IMR-90 (cell line): ENCODE data around the gene ANKRD16. TPM values are rescaled to one million over a fixed set of nuclear protein-coding genes. Genes with fewer than 3 reads are reported as not detected.

Source experiments
- ATAC-seq: fragments of 200-7000 bp; cut with Tn5 transposase; 2 replicates; pipeline ENCODE4 v1.9.1; 2020; ENCODE audit warnings: low read depth, mild to moderate bottlenecking, moderate library complexity
- BruUV-seq: library from RNA; stranded (reverse); fragments of 400-500 nt; replicated peaks from 2 replicates; lab custom pipeline; 2021; lab: Mats Ljungman, UMichigan
- CTCF ChIA-PET: fragments of 300-600 bp; formaldehyde crosslinking; extraction: SDS; loops from one replicate; lab custom pipeline; 2021; ENCODE audit warnings: antibody characterized with exemption; lab: Yijun Ruan, JAX
- POLR2A ChIA-PET: fragments of 300-600 bp; sonication (Branson Sonifier 250); formaldehyde crosslinking; loops from one replicate; lab custom pipeline; 2022; ENCODE audit warnings: antibody characterized with exemption; ENCODE audit not compliant: unreplicated experiment; lab: Charles Lee
- DNase-seq: peaks from one replicate; pipeline ENCODE4 v3.0.0; 2013
- H2AFZ ChIP-seq: replicated peaks from 2 replicates; pipeline ENCODE3; 2013; ENCODE audit warnings: low read length, mild to moderate bottlenecking; ENCODE audit not compliant: poor library complexity
- H2AK5ac ChIP-seq: 2 replicates; pipeline ENCODE4 v1.6.1; 2013; ENCODE audit warnings: low read depth, low read length, inconsistent platforms
- H2AK9ac ChIP-seq: replicated peaks from 2 replicates; pipeline ENCODE3; 2013; ENCODE audit warnings: mild to moderate bottlenecking, low read depth, low read length, moderate library complexity; ENCODE audit not compliant: poor library complexity
- H2BK120ac ChIP-seq: 2 replicates; pipeline ENCODE4 v1.6.1; 2013; ENCODE audit warnings: low read depth, low read length, inconsistent platforms
- H2BK15ac ChIP-seq: 3 replicates; pipeline ENCODE4 v1.6.1; 2013; ENCODE audit warnings: low read depth, low read length, inconsistent platforms
- H2BK20ac ChIP-seq: 2 replicates; pipeline ENCODE4 v1.6.1; 2013; ENCODE audit warnings: low read depth, mild to moderate bottlenecking, inconsistent platforms, low read length, moderate library complexity
- H2BK5ac ChIP-seq: 2 replicates; pipeline ENCODE4 v1.6.1; 2013; ENCODE audit warnings: mild to moderate bottlenecking, low read depth, low read length, inconsistent platforms; ENCODE audit not compliant: poor library complexity, severe bottlenecking
- H3K14ac ChIP-seq: replicated peaks from 2 replicates; pipeline ENCODE4 v1.6.1; 2013; ENCODE audit warnings: low read depth, low read length, inconsistent platforms
- H3K18ac ChIP-seq: 2 replicates; pipeline ENCODE4 v1.6.1; 2013; ENCODE audit warnings: low read depth, low read length, control low read depth
- H3K23ac ChIP-seq: 2 replicates; pipeline ENCODE4 v1.6.1; 2013; ENCODE audit warnings: low read depth, low read length, inconsistent platforms
- H3K27ac ChIP-seq: 2 replicates; pipeline ENCODE4 v1.5.1; 2013; ENCODE audit warnings: mild to moderate bottlenecking, control low read depth, low read length; ENCODE audit not compliant: insufficient read depth
- H3K27me3 ChIP-seq: 2 replicates; pipeline ENCODE4 v1.6.1; 2013; ENCODE audit warnings: low read length; ENCODE audit not compliant: control insufficient read depth, insufficient read depth
- H3K36me3 ChIP-seq: 2 replicates; pipeline ENCODE4 v1.6.1; 2013; ENCODE audit warnings: low read length, mixed read lengths; ENCODE audit not compliant: control insufficient read depth, insufficient read depth
- H3K4ac ChIP-seq: 2 replicates; pipeline ENCODE4 v1.6.1; 2013; ENCODE audit warnings: low read depth, low read length, inconsistent platforms
- H3K4me1 ChIP-seq: 2 replicates; pipeline ENCODE4 v1.6.1; 2013; ENCODE audit warnings: low read length, mixed read lengths; ENCODE audit not compliant: control insufficient read depth, insufficient read depth
- H3K4me2 ChIP-seq: 2 replicates; pipeline ENCODE4 v1.6.1; 2013; ENCODE audit warnings: low read depth, mild to moderate bottlenecking, control low read depth, low read length, moderate library complexity
- H3K4me3 ChIP-seq: 2 replicates; pipeline ENCODE4 v1.5.1; 2013; ENCODE audit warnings: low read depth, mild to moderate bottlenecking, control low read depth, low read length, moderate library complexity; ENCODE audit not compliant: insufficient read depth
- H3K56ac ChIP-seq: 2 replicates; pipeline ENCODE4 v1.6.1; 2013; ENCODE audit warnings: low read length, inconsistent platforms; ENCODE audit not compliant: insufficient read depth; ENCODE audit errors: extremely low read depth
- H3K79me1 ChIP-seq, 2 experiments: 2 replicates each; pipeline ENCODE4 v1.6.1; 2013; ENCODE audit warnings: low read length in 2 of 2, inconsistent platforms in 1 of 2, low read depth in 1 of 2
- H3K9ac ChIP-seq: 2 replicates; pipeline ENCODE4 v1.6.1; 2013; ENCODE audit warnings: low read depth, low read length, control low read depth
- H3K9me1 ChIP-seq: 2 replicates; pipeline ENCODE4 v1.6.1; 2013; ENCODE audit warnings: low read length, inconsistent platforms; ENCODE audit not compliant: insufficient read depth
- H3K9me3 ChIP-seq: 2 replicates; pipeline ENCODE4 v1.6.1; 2013; ENCODE audit warnings: low read length; ENCODE audit not compliant: control insufficient read depth, insufficient read depth
- H4K20me1 ChIP-seq: 2 replicates; pipeline ENCODE4 v1.6.1; 2013; ENCODE audit warnings: low read length, inconsistent platforms; ENCODE audit not compliant: insufficient read depth
- H4K5ac ChIP-seq: 2 replicates; pipeline ENCODE4 v1.6.1; 2013; ENCODE audit warnings: mild to moderate bottlenecking, low read depth, low read length, control low read depth
- H4K8ac ChIP-seq, 2 experiments: 2 replicates each; pipeline ENCODE4 v1.6.1; 2013; ENCODE audit warnings: low read depth in 2 of 2, low read length in 2 of 2, control low read depth in 1 of 2, inconsistent platforms in 1 of 2
- H4K91ac ChIP-seq: 2 replicates; pipeline ENCODE4 v1.6.1; 2013; ENCODE audit warnings: low read depth, low read length, inconsistent platforms; ENCODE audit not compliant: insufficient read depth
- MAFK ChIP-seq: IDR thresholded peaks from 2 replicates; pipeline ENCODE4 v1.6.1; 2012; ENCODE audit warnings: low read depth, low read length, improper control_type of control experiment
- MAZ ChIP-seq: IDR thresholded peaks from 2 replicates; pipeline ENCODE4 v1.6.1; 2012; ENCODE audit warnings: low read depth, mild to moderate bottlenecking, low read length, improper control_type of control experiment, moderate library complexity, borderline replicate concordance
- MXI1 ChIP-seq: IDR thresholded peaks from 2 replicates; pipeline ENCODE4 v1.6.1; 2012; ENCODE audit warnings: low read depth, mild to moderate bottlenecking, low read length, moderate library complexity, borderline replicate concordance
- NFE2L2 ChIP-seq: fragments of 150-350 bp; IDR thresholded peaks from 2 replicates; pipeline ENCODE4 v1.6.1; 2016; ENCODE audit warnings: low read depth, mild to moderate bottlenecking, low read length
- POLR2A ChIP-seq: IDR thresholded peaks from 2 replicates; pipeline ENCODE4 v1.6.1; 2012; ENCODE audit warnings: mild to moderate bottlenecking, low read depth, low read length
- RAD21 ChIP-seq: IDR thresholded peaks from 2 replicates; pipeline ENCODE4 v1.6.1; 2012; ENCODE audit warnings: low read length, improper control_type of control experiment
- RCOR1 ChIP-seq: IDR thresholded peaks from 2 replicates; pipeline ENCODE4 v1.6.1; 2012; ENCODE audit warnings: mild to moderate bottlenecking, low read length, improper control_type of control experiment; ENCODE audit not compliant: insufficient replicate concordance
- RFX5 ChIP-seq: IDR thresholded peaks from 2 replicates; pipeline ENCODE4 v1.8.0; 2012; ENCODE audit warnings: low read depth, mild to moderate bottlenecking, low read length, moderate library complexity
- SMC3 ChIP-seq: fragments of 150-350 bp; IDR thresholded peaks from 2 replicates; pipeline ENCODE4 v1.6.1; 2016; ENCODE audit warnings: low read depth, mild to moderate bottlenecking, antibody characterized with exemption, low read length, moderate library complexity
- WGBS, 2 experiments: methylation state at CpG; one replicate each; pipeline versions ENCODE4 v1.1.5 to v1.1.7; 2013; ENCODE audit warnings: missing lambda C conversion rate in 2 of 2; ENCODE audit not compliant: insufficient read length in 1 of 2; ENCODE audit errors: extremely low coverage in 2 of 2; 5-methylcytosine and 5-hydroxymethylcytosine counted together
- dilution Hi-C: fragments of 300-500 bp; cut with HindIII; formaldehyde crosslinking; loops from one replicate; pipeline ENCODE4 v1.14.3; 2018; ENCODE audit warnings: low sequenced_read_pairs; ENCODE audit not compliant: unreplicated experiment
- in situ Hi-C: fragments of 300-500 bp; cut with MboI; formaldehyde crosslinking; loops from 3 replicates; pipeline ENCODE4 v1.14.3; 2019; ENCODE audit warnings: low sequenced_read_pairs, inconsistent platforms, mixed read lengths
- intact Hi-C: fragments of 100-400 bp; cut with micrococcal nuclease; formaldehyde crosslinking; loops from 2 replicates; pipeline ENCODE4 v1.10.0; 2022
- polyA plus RNA-seq, 3 experiments: library from polyadenylated mRNA; depleted of rRNA; stranded (reverse); fragments of >200 nt; gene quantifications; 2 replicates each; pipeline ENCODE4 v1.2.3, GENCODE V29; 2012; ENCODE audit warnings: low replicate concordance in 1 of 3
- total RNA-seq: library from RNA; depleted of rRNA; stranded (reverse); fragments of >200 nt; gene quantifications from 2 replicates; pipeline ENCODE4 v1.2.3, GENCODE V29; 2012
- TF ChIP-seq, protein P1 (sequence below): conservative IDR thresholded peaks from 2 replicates; pipeline ENCODE4 v1.5.1; 2012; ENCODE audit warnings: mild to moderate bottlenecking, low read depth, low read length, improper control_type of control experiment
- TF ChIP-seq, protein P2 (sequence below): fragments of 150-350 bp; IDR thresholded peaks from 2 replicates; pipeline ENCODE4 v1.6.1; 2016; ENCODE audit warnings: low read depth, mild to moderate bottlenecking, low read length, moderate library complexity, borderline replicate concordance

Gene ANKRD16
- total and polyA plus RNA-seq, 2 of the 4 experiments (the other 2 are of a cell fraction) = 5.1 to 5.7 TPM

DNA sequence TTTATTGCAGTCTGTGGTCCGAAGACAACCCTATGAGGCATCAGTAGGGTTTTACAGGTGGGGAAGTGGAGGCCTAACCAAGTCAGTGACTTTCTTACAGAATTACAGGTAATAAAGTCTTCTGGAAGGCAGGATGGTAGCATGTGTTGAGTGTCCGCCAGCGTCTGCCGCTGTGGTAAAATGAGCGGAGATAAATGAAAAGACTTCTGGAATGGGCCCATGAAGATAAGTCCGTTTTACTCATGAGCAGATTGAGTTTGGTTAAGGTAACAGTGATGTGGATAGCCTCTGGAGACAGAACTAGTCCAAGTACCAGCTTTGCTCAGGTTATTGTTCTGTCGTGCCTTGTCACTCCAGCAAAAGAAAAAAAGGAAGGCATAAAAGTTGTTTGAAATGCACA, 1.3 kb upstream of the ANKRD16 start:
- DNase-seq = no peak
- Histone ChIP-seq H2BK15ac (no peak overlapping the region), H3K27me3 (no peaks in the 10 kb centered on the region), H2AK5ac (no peak overlapping the region), H4K91ac (0 out of 2 replicates have a peak overlapping the region, but pooled peaks have one; percentile 5), H4K8ac (peak overlapping the region in 1 of 2 experiments; percentile 3; a peak in 1 of 4 replicates), H3K79me1 (peaks cover 38 to 66% of the 10 kb centered on the region in 2 experiments), H4K20me1 (peaks cover 57% of the 10 kb centered on the region), H3K4ac (peak overlapping the region; percentile 91; the same call in 1 of the 2 replicates), H3K36me3 (peaks cover 20% of the 10 kb centered on the region), H3K23ac (peak overlapping the region; percentile 97), H2AFZ (no peak overlapping the region), H4K5ac (no peak overlapping the region), H3K9me1 (peaks cover 22% of the 10 kb centered on the region), H3K18ac (no peak overlapping the region), H2AK9ac (peak overlapping the region; percentile 68), H3K9me3 (no peaks in the 10 kb centered on the region), H3K56ac (peak overlapping the region; percentile 71; the same call in 1 of the 2 replicates), H3K4me2 (peak overlapping the region; percentile 100), H3K9ac (peak overlapping the region; percentile 96), H3K14ac (peak overlapping the region; percentile 76), H2BK5ac (no peak overlapping the region), H2BK120ac (no peak overlapping the region), H3K4me3 (peak overlapping the region; percentile 99), H2BK20ac (no peak overlapping the region), H3K4me1 (peaks cover 14% of the 10 kb centered on the region), H3K27ac (no peak overlapping the region; the same call in 1 of the 2 replicates)
- WGBS, 2 experiments = 66% methylated on average over 3 of the region's 7 CpGs; no CpG with 5 or more reads in 1 of the 2 experiments
- dilution Hi-C loops = no loop called here
- intact Hi-C loops = loop anchor here (5.0 kb wide), 1 partner anchor 36 kb away; no protein-coding TSS in a partner anchor
- BruUV-seq = no TSS peak
- no peak for ATAC-seq
- CTCF ChIA-PET = interaction anchor here (0.6 kb wide), 1 partner anchor 555 kb away, joined by 7 read pairs; no protein-coding TSS in a partner anchor
- TF ChIP-seq RCOR1 (no peak), SMC3 (no peak), MAZ (no peak), RFX5 (no peak), MAFK (no peak), RAD21 (no peak), MXI1 (no peak), POLR2A (no peak), NFE2L2 (no peak)
- TF ChIP-seq, protein P1, sequence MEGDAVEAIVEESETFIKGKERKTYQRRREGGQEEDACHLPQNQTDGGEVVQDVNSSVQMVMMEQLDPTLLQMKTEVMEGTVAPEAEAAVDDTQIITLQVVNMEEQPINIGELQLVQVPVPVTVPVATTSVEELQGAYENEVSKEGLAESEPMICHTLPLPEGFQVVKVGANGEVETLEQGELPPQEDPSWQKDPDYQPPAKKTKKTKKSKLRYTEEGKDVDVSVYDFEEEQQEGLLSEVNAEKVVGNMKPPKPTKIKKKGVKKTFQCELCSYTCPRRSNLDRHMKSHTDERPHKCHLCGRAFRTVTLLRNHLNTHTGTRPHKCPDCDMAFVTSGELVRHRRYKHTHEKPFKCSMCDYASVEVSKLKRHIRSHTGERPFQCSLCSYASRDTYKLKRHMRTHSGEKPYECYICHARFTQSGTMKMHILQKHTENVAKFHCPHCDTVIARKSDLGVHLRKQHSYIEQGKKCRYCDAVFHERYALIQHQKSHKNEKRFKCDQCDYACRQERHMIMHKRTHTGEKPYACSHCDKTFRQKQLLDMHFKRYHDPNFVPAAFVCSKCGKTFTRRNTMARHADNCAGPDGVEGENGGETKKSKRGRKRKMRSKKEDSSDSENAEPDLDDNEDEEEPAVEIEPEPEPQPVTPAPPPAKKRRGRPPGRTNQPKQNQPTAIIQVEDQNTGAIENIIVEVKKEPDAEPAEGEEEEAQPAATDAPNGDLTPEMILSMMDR = no peak
- TF ChIP-seq, protein P2, sequence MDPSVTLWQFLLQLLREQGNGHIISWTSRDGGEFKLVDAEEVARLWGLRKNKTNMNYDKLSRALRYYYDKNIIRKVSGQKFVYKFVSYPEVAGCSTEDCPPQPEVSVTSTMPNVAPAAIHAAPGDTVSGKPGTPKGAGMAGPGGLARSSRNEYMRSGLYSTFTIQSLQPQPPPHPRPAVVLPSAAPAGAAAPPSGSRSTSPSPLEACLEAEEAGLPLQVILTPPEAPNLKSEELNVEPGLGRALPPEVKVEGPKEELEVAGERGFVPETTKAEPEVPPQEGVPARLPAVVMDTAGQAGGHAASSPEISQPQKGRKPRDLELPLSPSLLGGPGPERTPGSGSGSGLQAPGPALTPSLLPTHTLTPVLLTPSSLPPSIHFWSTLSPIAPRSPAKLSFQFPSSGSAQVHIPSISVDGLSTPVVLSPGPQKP = no peak
- POLR2A ChIA-PET = no interaction called here
- in situ Hi-C loops = no loop called here
